SK-N-SH treated with all-trans-retinoic acid at 6 μM for 48 hours (cell line): ENCODE measurements around the gene TSEN34.

Source experiments
- ARNTL ChIP-seq: fragments of 450-650 bp; formaldehyde crosslinking; IDR thresholded peaks from 2 replicates; pipeline ENCODE4 v1.5.0; 2020; ENCODE audit warnings: low read depth, mild to moderate bottlenecking, moderate library complexity, borderline replicate concordance
- BACH2 ChIP-seq: fragments of 250-450 bp; sonication (Bioruptor Pico); IDR thresholded peaks from 2 replicates; pipeline ENCODE4 v1.9.0; 2021; ENCODE audit warnings: mild to moderate bottlenecking, borderline replicate concordance
- CSDC2 ChIP-seq: fragments of 250-450 bp; sonication (Bioruptor Pico); IDR thresholded peaks from 2 replicates; pipeline ENCODE4 v1.5.0; 2020; ENCODE audit warnings: mild to moderate bottlenecking, moderate library complexity
- ESRRG ChIP-seq: fragments of 250-450 bp; sonication (Bioruptor Pico); IDR thresholded peaks from 2 replicates; pipeline ENCODE4 v1.6.1; 2021; ENCODE audit warnings: mild to moderate bottlenecking
- ISL1 ChIP-seq: fragments of 250-450 bp; sonication (Bioruptor Pico); IDR thresholded peaks from 2 replicates; pipeline ENCODE4 v2.1.2; 2022; ENCODE audit warnings: mild to moderate bottlenecking, moderate library complexity
- PATZ1 ChIP-seq: fragments of 250-450 bp; sonication (Bioruptor Pico); IDR thresholded peaks from 2 replicates; pipeline ENCODE4 v1.8.0; 2020; ENCODE audit warnings: mild to moderate bottlenecking, moderate library complexity, borderline replicate concordance
- POU6F1 ChIP-seq: fragments of 250-450 bp; sonication (Bioruptor Pico); IDR thresholded peaks from 2 replicates; pipeline ENCODE4 v1.8.0; 2021; ENCODE audit warnings: low read depth, mild to moderate bottlenecking, moderate library complexity, borderline replicate concordance
- SNAI2 ChIP-seq: fragments of 250-450 bp; sonication (Bioruptor Pico); IDR thresholded peaks from 2 replicates; pipeline ENCODE4 v1.5.0; 2020; ENCODE audit warnings: mild to moderate bottlenecking, moderate library complexity
- TOX ChIP-seq: fragments of 250-450 bp; sonication (Bioruptor Pico); IDR thresholded peaks from 2 replicates; pipeline ENCODE4 v1.8.0; 2021; ENCODE audit warnings: mild to moderate bottlenecking, moderate library complexity, borderline replicate concordance
- TSHZ2 ChIP-seq: fragments of 250-450 bp; sonication (Bioruptor Pico); IDR thresholded peaks from 2 replicates; pipeline ENCODE4 v1.5.0; 2020; ENCODE audit warnings: mild to moderate bottlenecking, moderate library complexity
- ZNF70 ChIP-seq: fragments of 450-650 bp; formaldehyde crosslinking; IDR thresholded peaks from 2 replicates; pipeline ENCODE4 v1.5.0; 2020; ENCODE audit warnings: mild to moderate bottlenecking, moderate library complexity
- ZNF8 ChIP-seq: fragments of 450-650 bp; formaldehyde crosslinking; IDR thresholded peaks from 2 replicates; pipeline ENCODE4 v1.5.0; 2020; ENCODE audit warnings: mild to moderate bottlenecking, moderate library complexity

GRCh38 chr19:54179921-54180461, 11.1 kb upstream of the TSEN34 start:
- TF ChIP-seq TSHZ2 (CRISPR knock-in tag), result no peak
- no peak for TF ChIP-seq BACH2
- TF ChIP-seq TOX, result no peak
- no peak for TF ChIP-seq PATZ1 (CRISPR knock-in tag)
- no peak for TF ChIP-seq ARNTL (CRISPR knock-in tag)
- no peak for TF ChIP-seq ISL1
- no peak for TF ChIP-seq ESRRG (CRISPR knock-in tag)
- TF ChIP-seq ZNF70, result no peak
- no peak for TF ChIP-seq ZNF8 (CRISPR knock-in tag)
- no peak for TF ChIP-seq CSDC2 (CRISPR knock-in tag)
- no peak for TF ChIP-seq POU6F1 (CRISPR knock-in tag)
- TF ChIP-seq SNAI2 (CRISPR knock-in tag), result no peak
